CD4-positive, alpha-beta T cell (primary cell): ENCODE measurements around the gene PRR13. TPM values are rescaled to one million over a fixed set of nuclear protein-coding genes. Genes with fewer than 3 reads are reported as not detected.

ENCODE experiments used
- ATAC-seq: fragments of 200-7000 bp; cut with Tn5 transposase; one replicate; pipeline ENCODE4 v1.10.0; 2022; ENCODE audit warnings: mild to moderate bottlenecking; ENCODE audit not compliant: poor library complexity
- CTCF ChIA-PET: fragments of 350-600 bp; sonication (Branson Sonifier 250); formaldehyde crosslinking; loops from one replicate; lab custom pipeline; 2021; ENCODE audit warnings: antibody characterized with exemption, inconsistent platforms; lab: Charles Lee
- POLR2A ChIA-PET: fragments of 350-600 bp; sonication (Branson Sonifier 250); formaldehyde crosslinking; loops from one replicate; lab custom pipeline; 2021; ENCODE audit warnings: antibody characterized with exemption, inconsistent platforms; lab: Charles Lee
- DNase-seq, 14 experiments: peaks; one replicate each; pipeline ENCODE4 v3.0.0-alpha.2; 2013 to 2020; ENCODE audit warnings: mixed read lengths in 2 of 14
- H3K27ac ChIP-seq, 2 donors: one replicate each; pipeline versions ENCODE4 v1.5.1 to v1.7.0; 2013; ENCODE audit warnings: low read length in 2 of 2, low read depth in 1 of 2, mild to moderate bottlenecking in 1 of 2
- H3K27me3 ChIP-seq, 2 experiments: 1 replicate in 1 of 2; 2 replicates in 1 of 2; pipeline versions ENCODE4 v1.6.1 to v1.7.0; 2013; ENCODE audit warnings: low read length in 2 of 2, control low read depth in 1 of 2, mild to moderate bottlenecking in 1 of 2, moderate library complexity in 1 of 2; ENCODE audit not compliant: insufficient read depth in 2 of 2, control insufficient read depth in 1 of 2
- H3K36me3 ChIP-seq: one replicate; pipeline ENCODE4 v1.6.1; 2013; ENCODE audit warnings: low read length, control low read depth; ENCODE audit not compliant: insufficient read depth
- H3K4me1 ChIP-seq: one replicate; pipeline ENCODE4 v1.6.1; 2013; ENCODE audit warnings: low read length, control low read depth; ENCODE audit not compliant: insufficient read depth
- H3K4me3 ChIP-seq: one replicate; pipeline ENCODE4 v1.5.1; 2013; ENCODE audit warnings: mild to moderate bottlenecking, low read length, moderate library complexity
- H3K9me3 ChIP-seq, 2 experiments: 1 replicate in 1 of 2; 2 replicates in 1 of 2; pipeline versions ENCODE4 v1.6.1 to v1.7.0; 2013; ENCODE audit warnings: low read length in 2 of 2, mild to moderate bottlenecking in 2 of 2, control low read depth in 1 of 2, moderate library complexity in 1 of 2; ENCODE audit not compliant: control insufficient read depth in 1 of 2, insufficient read depth in 1 of 2
- H3K27ac Mint-ChIP-seq: one replicate; pipeline ENCODE4 v1.8.0; 2020; ENCODE audit warnings: mixed read lengths
- H3K27me3 Mint-ChIP-seq: one replicate; pipeline ENCODE4 v1.8.0; 2021; ENCODE audit warnings: mixed read lengths
- H3K36me3 Mint-ChIP-seq: one replicate; pipeline ENCODE4 v1.8.0; 2021; ENCODE audit warnings: low read depth, mixed read lengths
- H3K4me1 Mint-ChIP-seq: one replicate; pipeline ENCODE4 v1.8.0; 2021; ENCODE audit warnings: low read depth, mixed read lengths
- H3K4me3 Mint-ChIP-seq: one replicate; pipeline ENCODE4 v1.8.0; 2020; ENCODE audit warnings: mild to moderate bottlenecking, mixed read lengths
- H3K9me3 Mint-ChIP-seq: one replicate; pipeline ENCODE4 v1.8.0; 2020; ENCODE audit warnings: mixed read lengths
- intact Hi-C, 2 experiments: fragments of 100-400 bp; cut with DNase I in 1 of 2; cut with micrococcal nuclease in 1 of 2; formaldehyde crosslinking; loops; one replicate each; pipeline versions ENCODE4 v1.15.1 to v1.9.0; 2023 to 2025; cut with DNase I, micrococcal nuclease
- total RNA-seq, 174 experiments: library from RNA in 2 of 174; stranded (reverse) in 2 of 174; gene quantifications; one replicate each; pipeline ENCODE4 v1.2.3 and lab custom pipeline; 2021 to 2026
- TF ChIP-seq, protein P1 (sequence below): fragments of 200-600 bp; IDR thresholded peaks from one replicate; pipeline ENCODE4 v1.8.0; 2022; ENCODE audit warnings: antibody characterized with exemption, mild to moderate bottlenecking

Gene PRR13
- total RNA-seq, 2 experiments from 2014 or later = 133 to 142 TPM

DNA sequence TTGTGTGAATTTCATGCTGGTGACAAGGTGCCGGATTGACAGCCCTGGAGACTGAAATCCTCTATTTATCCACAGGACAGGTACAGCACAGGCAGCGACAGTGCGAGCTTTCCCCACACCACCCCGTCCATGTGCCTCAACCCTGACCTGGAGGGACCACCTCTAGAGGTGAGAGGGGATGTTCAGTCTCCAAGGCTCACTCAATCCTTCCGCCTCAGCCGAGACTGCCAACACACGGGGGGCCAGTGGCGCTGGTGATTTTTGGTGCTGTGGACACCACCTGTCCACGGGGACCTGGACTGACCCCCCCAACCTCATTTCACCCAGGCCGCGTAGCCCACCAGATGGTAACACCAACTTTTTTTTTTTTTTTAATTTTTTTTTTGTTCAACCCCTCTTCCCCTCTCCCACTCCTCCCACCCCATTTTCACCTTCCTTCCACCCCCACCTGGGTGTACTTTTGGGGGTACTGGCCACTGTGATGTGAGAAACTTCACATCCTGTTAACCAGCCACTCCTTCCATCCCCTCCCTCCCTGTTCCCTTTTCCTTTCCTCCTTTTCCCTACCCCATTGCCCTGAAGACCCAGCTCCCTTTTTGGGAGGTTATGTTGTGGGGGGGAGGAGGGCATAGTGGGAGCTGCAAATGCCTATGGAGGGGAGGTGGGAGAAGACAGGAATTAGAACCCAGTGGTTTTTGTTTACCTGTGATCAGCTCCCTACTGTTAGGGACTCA, 23.3 kb downstream of the PRR13 start:
- peaks cover 53% of the 10 kb centered on the region for H3K4me1 Mint-ChIP-seq
- H3K9me3 ChIP-seq = no peaks in the 10 kb centered on the region
- ChIA-PET POLR2A (interaction anchor here (0.9 to 1.4 kb wide), 2 partner anchors 8 to 44 kb away, joined by 3 to 4 read pairs; no protein-coding TSS in a partner anchor), CTCF (no interaction called here)
- no peak overlapping the region for H3K4me3 Mint-ChIP-seq
- DNase-seq = no peak
- no peak overlapping the region for H3K4me3 ChIP-seq
- ATAC-seq = no peak
- peaks cover 100% of the 10 kb centered on the region for H3K36me3 ChIP-seq
- peaks cover 100% of the 10 kb centered on the region for H3K36me3 Mint-ChIP-seq
- no peaks in the 10 kb centered on the region for H3K27me3 ChIP-seq
- no peaks in the 10 kb centered on the region for H3K27me3 Mint-ChIP-seq
- intact Hi-C loops = no loop called here
- H3K9me3 Mint-ChIP-seq = no peaks in the 10 kb centered on the region
- H3K27ac Mint-ChIP-seq = peak overlapping the region; percentile 36
- H3K27ac ChIP-seq = no peak overlapping the region
- TF ChIP-seq, protein P1, sequence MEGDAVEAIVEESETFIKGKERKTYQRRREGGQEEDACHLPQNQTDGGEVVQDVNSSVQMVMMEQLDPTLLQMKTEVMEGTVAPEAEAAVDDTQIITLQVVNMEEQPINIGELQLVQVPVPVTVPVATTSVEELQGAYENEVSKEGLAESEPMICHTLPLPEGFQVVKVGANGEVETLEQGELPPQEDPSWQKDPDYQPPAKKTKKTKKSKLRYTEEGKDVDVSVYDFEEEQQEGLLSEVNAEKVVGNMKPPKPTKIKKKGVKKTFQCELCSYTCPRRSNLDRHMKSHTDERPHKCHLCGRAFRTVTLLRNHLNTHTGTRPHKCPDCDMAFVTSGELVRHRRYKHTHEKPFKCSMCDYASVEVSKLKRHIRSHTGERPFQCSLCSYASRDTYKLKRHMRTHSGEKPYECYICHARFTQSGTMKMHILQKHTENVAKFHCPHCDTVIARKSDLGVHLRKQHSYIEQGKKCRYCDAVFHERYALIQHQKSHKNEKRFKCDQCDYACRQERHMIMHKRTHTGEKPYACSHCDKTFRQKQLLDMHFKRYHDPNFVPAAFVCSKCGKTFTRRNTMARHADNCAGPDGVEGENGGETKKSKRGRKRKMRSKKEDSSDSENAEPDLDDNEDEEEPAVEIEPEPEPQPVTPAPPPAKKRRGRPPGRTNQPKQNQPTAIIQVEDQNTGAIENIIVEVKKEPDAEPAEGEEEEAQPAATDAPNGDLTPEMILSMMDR = no peak
- peaks cover 12% of the 10 kb centered on the region for H3K4me1 ChIP-seq

DNA sequence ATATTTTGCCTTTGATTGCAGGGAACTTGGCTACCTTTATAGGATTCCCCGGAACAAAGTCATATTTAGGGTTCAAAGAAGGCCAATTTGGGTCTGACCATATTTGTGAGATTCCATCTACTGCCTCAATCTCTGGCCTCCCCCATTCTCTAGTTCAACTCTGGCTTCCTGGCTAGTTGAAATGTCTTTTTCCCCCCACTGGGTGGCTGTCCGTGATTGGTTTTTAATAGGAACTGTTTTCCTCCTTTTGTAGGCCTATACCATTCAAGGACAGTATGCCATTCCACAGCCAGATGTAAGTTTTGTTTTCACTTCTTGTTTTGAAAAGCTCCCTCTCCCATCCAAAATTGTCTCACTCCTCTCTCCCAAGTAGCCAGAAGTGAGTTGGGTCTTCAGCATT, 24.1 kb downstream of the PRR13 start:
- no peak for DNase-seq
- Mint-ChIP-seq H3K27ac (peak overlapping the region; percentile 36), H3K36me3 (peaks cover 100% of the 10 kb centered on the region), H3K4me3 (no peak overlapping the region), H3K4me1 (peaks cover 48% of the 10 kb centered on the region), H3K9me3 (no peaks in the 10 kb centered on the region), H3K27me3 (no peaks in the 10 kb centered on the region)
- ATAC-seq = no peak
- Histone ChIP-seq H3K4me1 (peaks cover 8% of the 10 kb centered on the region), H3K27ac (no peak overlapping the region), H3K4me3 (no peak overlapping the region), H3K9me3 (no peaks in the 10 kb centered on the region), H3K27me3 (no peaks in the 10 kb centered on the region), H3K36me3 (peaks cover 100% of the 10 kb centered on the region)
- TF ChIP-seq, protein P1 = no peak
- CTCF ChIA-PET = interaction anchor here (0.9 to 2.7 kb wide), 2 partner anchors 8 to 43 kb away, joined by 3 to 5 read pairs; no protein-coding TSS in a partner anchor
- intact Hi-C loops = no loop called here
- POLR2A ChIA-PET = interaction anchor here (0.9 to 1.4 kb wide), 2 partner anchors 8 to 43 kb away, joined by 3 to 4 read pairs; no protein-coding TSS in a partner anchor

DNA sequence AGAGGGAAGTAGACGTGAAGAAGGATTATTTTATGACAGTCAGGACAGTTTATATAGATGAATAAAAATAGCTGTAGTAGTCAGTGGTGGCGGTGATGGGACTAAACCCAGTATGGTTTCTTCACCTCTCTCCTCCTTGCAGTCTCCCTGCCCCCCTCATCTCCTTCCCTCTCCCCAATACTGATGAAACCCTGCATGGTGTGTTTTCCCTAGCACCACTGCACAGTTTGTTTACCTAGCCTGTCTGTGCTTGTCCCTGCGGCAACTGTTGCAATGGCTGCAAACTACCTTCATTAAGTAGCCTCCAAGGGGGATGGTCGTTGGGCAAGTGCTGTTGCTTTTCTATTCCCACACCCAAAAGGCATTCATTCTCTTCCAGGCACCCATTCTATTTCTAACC, 25.1 kb downstream of the PRR13 start:
- H3K27ac ChIP-seq = no peak overlapping the region
- no peak overlapping the region for H3K4me3 ChIP-seq
- no peaks in the 10 kb centered on the region for H3K9me3 ChIP-seq
- ChIA-PET CTCF (interaction anchor here (0.9 to 2.7 kb wide), 2 partner anchors 9 to 42 kb away, joined by 3 to 5 read pairs; no protein-coding TSS in a partner anchor), POLR2A (no interaction called here)
- intact Hi-C loops = no loop called here
- Mint-ChIP-seq H3K4me3 (no peak overlapping the region), H3K9me3 (no peaks in the 10 kb centered on the region), H3K27ac (no peak overlapping the region), H3K27me3 (no peaks in the 10 kb centered on the region), H3K36me3 (peaks cover 100% of the 10 kb centered on the region), H3K4me1 (peaks cover 48% of the 10 kb centered on the region)
- H3K27me3 ChIP-seq = no peaks in the 10 kb centered on the region
- peaks cover 5% of the 10 kb centered on the region for H3K4me1 ChIP-seq
- DNase-seq = no peak
- TF ChIP-seq, protein P1 = no peak
- H3K36me3 ChIP-seq = peaks cover 99% of the 10 kb centered on the region
- ATAC-seq = no peak
